KMS-11 (cell line): ENCODE data around the gene SHISA8.

Source experiments
- H2AFZ ChIP-seq: fragments of 200-600 bp; sonication (generic); 2 replicates; pipeline ENCODE4 v1.6.1; 2016; ENCODE audit warnings: antibody characterized with exemption, mixed run types, low read depth
- H3K27ac ChIP-seq: fragments of 200-600 bp; sonication (generic); 2 replicates; pipeline ENCODE4 v1.6.1; 2016; ENCODE audit warnings: mild to moderate bottlenecking, mixed run types
- H3K27me3 ChIP-seq: fragments of 200-600 bp; sonication (generic); 2 replicates; pipeline ENCODE4 v1.6.1; 2017; ENCODE audit warnings: mild to moderate bottlenecking, low read depth, mixed run types, moderate library complexity; ENCODE audit not compliant: insufficient read depth
- H3K36me3 ChIP-seq: fragments of 200-600 bp; sonication (generic); 2 replicates; pipeline ENCODE4 v1.6.1; 2017; ENCODE audit warnings: mild to moderate bottlenecking, mixed run types; ENCODE audit not compliant: insufficient read depth
- H3K4me1 ChIP-seq: fragments of 200-600 bp; sonication (generic); 2 replicates; pipeline ENCODE4 v1.6.1; 2016; ENCODE audit warnings: mild to moderate bottlenecking, low read depth, mixed run types; ENCODE audit not compliant: poor library complexity, severe bottlenecking
- H3K4me2 ChIP-seq: fragments of 200-600 bp; sonication (generic); 2 replicates; pipeline ENCODE4 v1.7.0; 2016; ENCODE audit warnings: mild to moderate bottlenecking, mixed run types
- H3K4me3 ChIP-seq: fragments of 200-600 bp; sonication (generic); IDR thresholded peaks from 2 replicates; pipeline ENCODE4 v1.6.1; 2017; ENCODE audit warnings: low read depth, low read length, mixed read lengths; ENCODE audit not compliant: insufficient read depth
- H3K79me2 ChIP-seq: fragments of 200-600 bp; sonication (generic); 2 replicates; pipeline ENCODE4 v1.6.1; 2016; ENCODE audit warnings: low read depth, mixed run types; ENCODE audit not compliant: insufficient read depth
- H3K9ac ChIP-seq: fragments of 200-600 bp; sonication (generic); 2 replicates; pipeline ENCODE4 v1.6.1; 2016; ENCODE audit warnings: mild to moderate bottlenecking, mixed run types
- H4K20me1 ChIP-seq: fragments of 200-600 bp; sonication (generic); 2 replicates; pipeline ENCODE4 v1.6.1; 2016; ENCODE audit warnings: mild to moderate bottlenecking, mixed run types; ENCODE audit not compliant: insufficient read depth
- TF ChIP-seq, protein P1 (sequence below): fragments of 200-600 bp; sonication (generic); conservative IDR thresholded peaks from 2 replicates; pipeline ENCODE4 v1.6.1; 2017; ENCODE audit warnings: low read depth, mild to moderate bottlenecking, antibody characterized with exemption, low read length, moderate library complexity, mixed read lengths

Gene SHISA8

DNA sequence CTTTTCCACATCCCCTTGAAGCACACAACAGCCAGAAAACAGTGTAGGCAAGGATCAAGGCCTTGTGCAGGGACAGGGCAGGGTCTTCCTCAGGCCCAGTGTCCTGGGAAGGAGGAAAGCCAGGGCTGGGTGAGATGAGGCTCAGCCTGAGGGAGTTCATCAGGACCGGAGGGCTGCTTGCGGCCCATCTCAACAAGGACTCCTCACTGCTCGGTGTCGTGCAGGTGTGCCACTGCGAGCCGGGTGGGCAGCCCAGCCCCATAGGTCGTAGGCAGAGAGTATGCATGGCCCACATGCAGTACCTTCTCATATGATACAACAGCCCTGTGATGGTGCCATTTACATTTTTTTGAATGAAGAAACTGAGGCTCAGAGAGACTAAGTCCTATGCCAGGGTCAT, 12.9 kb downstream of the SHISA8 start:
- no peak overlapping the region for H3K4me2 ChIP-seq
- H4K20me1 ChIP-seq, result no peaks in the 10 kb centered on the region
- peaks cover 2% of the 10 kb centered on the region; the same call in 1 of the 2 replicates for H3K36me3 ChIP-seq
- H3K9ac ChIP-seq, result no peak overlapping the region
- H3K4me3 ChIP-seq, result no peak overlapping the region
- H3K4me1 ChIP-seq, result no peaks in the 10 kb centered on the region
- H3K27me3 ChIP-seq, result no peaks in the 10 kb centered on the region
- H3K27ac ChIP-seq, result no peak overlapping the region
- no peak overlapping the region for H2AFZ ChIP-seq
- TF ChIP-seq, protein P1, sequence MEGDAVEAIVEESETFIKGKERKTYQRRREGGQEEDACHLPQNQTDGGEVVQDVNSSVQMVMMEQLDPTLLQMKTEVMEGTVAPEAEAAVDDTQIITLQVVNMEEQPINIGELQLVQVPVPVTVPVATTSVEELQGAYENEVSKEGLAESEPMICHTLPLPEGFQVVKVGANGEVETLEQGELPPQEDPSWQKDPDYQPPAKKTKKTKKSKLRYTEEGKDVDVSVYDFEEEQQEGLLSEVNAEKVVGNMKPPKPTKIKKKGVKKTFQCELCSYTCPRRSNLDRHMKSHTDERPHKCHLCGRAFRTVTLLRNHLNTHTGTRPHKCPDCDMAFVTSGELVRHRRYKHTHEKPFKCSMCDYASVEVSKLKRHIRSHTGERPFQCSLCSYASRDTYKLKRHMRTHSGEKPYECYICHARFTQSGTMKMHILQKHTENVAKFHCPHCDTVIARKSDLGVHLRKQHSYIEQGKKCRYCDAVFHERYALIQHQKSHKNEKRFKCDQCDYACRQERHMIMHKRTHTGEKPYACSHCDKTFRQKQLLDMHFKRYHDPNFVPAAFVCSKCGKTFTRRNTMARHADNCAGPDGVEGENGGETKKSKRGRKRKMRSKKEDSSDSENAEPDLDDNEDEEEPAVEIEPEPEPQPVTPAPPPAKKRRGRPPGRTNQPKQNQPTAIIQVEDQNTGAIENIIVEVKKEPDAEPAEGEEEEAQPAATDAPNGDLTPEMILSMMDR, result no peak
- no peaks in the 10 kb centered on the region for H3K79me2 ChIP-seq

GRCh38 chr22:41900652-41901312, 14.1 kb downstream of the SHISA8 start:
- H3K4me3 ChIP-seq, result no peak overlapping the region
- no peak overlapping the region for H2AFZ ChIP-seq
- no peaks in the 10 kb centered on the region for H3K4me1 ChIP-seq
- no peaks in the 10 kb centered on the region for H4K20me1 ChIP-seq
- H3K27ac ChIP-seq, result no peak overlapping the region
- H3K79me2 ChIP-seq, result no peaks in the 10 kb centered on the region
- H3K36me3 ChIP-seq, result peaks cover 2% of the 10 kb centered on the region; the same call in 1 of the 2 replicates
- TF ChIP-seq, protein P1, result no peak
- no peak overlapping the region for H3K4me2 ChIP-seq
- H3K27me3 ChIP-seq, result no peaks in the 10 kb centered on the region
- no peak overlapping the region for H3K9ac ChIP-seq

DNA sequence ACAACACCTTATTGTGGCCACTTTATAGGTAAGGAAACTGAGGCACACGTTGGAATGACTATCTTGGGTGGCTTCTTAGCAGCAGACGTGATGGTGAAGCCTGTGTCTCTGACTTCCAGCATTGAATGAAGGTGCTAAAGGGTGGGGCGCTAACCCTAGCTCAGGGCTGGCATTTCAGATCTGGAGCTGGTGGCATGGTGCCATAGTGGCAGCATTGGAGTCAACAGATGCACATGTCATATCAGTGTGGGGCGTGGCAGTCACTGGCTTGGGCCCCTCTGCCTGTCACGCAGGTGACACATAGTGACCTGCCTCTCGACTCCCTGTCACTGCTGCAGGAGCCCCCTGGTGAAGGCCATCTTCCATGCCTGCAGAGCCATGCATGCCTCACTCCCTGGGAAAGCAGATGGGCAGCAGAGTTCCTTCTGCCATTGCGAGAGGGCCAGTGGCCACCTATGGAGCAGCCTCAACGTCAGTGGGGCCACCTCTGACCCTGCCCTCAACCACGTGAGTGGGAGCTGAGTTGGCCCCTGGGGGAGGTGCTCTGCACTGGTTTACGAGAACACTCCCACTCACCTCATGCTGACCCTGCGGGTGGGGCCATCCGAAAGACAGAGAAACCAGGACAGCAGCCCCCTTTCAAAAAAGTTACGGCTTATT, 14.8 kb downstream of the SHISA8 start:
- Histone ChIP-seq H3K4me3 (no peak overlapping the region), H3K4me2 (no peak overlapping the region), H2AFZ (no peak overlapping the region), H4K20me1 (no peaks in the 10 kb centered on the region), H3K36me3 (peaks cover 2% of the 10 kb centered on the region; the same call in 1 of the 2 replicates), H3K9ac (no peak overlapping the region), H3K27ac (no peak overlapping the region), H3K27me3 (no peaks in the 10 kb centered on the region), H3K79me2 (no peaks in the 10 kb centered on the region), H3K4me1 (no peaks in the 10 kb centered on the region)
- TF ChIP-seq, protein P1, result no peak

GRCh38 chr22:41899110-41899509, 15.8 kb downstream of the SHISA8 start:
- Histone ChIP-seq H3K9ac (no peak overlapping the region), H4K20me1 (no peaks in the 10 kb centered on the region), H2AFZ (no peak overlapping the region), H3K36me3 (peaks cover 2% of the 10 kb centered on the region; the same call in 1 of the 2 replicates), H3K4me1 (no peaks in the 10 kb centered on the region), H3K79me2 (no peaks in the 10 kb centered on the region), H3K27ac (no peak overlapping the region), H3K4me3 (no peak overlapping the region), H3K4me2 (no peak overlapping the region), H3K27me3 (no peaks in the 10 kb centered on the region)
- TF ChIP-seq, protein P1, result no peak
